HG03432 (cell line): ENCODE data around the gene MED27.

ENCODE experiments used
- ATAC-seq: cut with Tn5 transposase; IDR thresholded peaks from one replicate; pipeline ENCODE4 v1.9.1; 2021; ENCODE audit warnings: mild to moderate bottlenecking, moderate library complexity; ENCODE audit not compliant: unreplicated experiment

MED27 gene

GRCh38 chr9:131887680-131888079 is 192.0 kb downstream of the MED27 start:
- ATAC-seq, result no peak

- no peak for ATAC-seq
Measured at GRCh38 chr9:131886826-131887225, 192.8 kb downstream of the MED27 start.

- ATAC-seq, result no peak
Measured at GRCh38 chr9:131885144-131885609, 194.5 kb downstream of the MED27 start.

GRCh38 chr9:131884222-131884621 is 195.4 kb downstream of the MED27 start:
- no peak for ATAC-seq

DNA sequence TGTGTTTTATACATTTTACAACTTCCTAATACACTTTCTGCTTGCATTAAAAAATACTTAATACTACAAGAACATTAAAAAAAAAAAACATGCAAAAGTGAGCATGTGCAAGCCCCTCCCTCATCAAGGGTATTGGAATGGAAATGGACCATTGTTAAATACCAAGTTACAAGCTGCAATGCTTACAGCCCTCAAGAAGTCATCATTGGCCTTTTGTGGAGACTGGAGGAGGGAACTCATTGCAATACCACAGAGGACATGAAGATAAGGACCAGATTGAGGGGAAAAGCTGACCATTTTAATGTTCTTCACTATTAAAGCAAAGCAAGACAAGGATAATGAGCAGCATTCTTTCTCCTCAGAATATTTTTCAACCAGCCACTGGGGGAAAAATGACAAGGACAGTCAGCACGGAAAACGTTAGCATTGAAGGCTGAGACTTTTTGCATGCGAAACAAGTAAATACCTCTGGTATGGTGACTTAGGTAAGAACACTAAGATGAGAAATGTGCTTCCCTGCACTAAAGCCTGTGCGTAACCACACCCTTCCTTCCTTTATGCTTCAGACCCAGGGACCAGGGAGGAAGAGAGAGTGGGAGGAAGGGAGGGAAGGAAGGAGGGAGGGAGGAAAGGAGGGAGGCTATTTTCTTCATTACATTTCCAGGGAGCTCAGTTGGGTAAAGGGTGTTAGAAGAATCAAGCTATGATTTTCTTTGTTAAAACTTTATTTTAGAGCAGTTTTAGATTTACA is 198.7 kb downstream of the MED27 start:
- ATAC-seq, result no peak

- ATAC-seq, result no peak
Measured at GRCh38 chr9:131879911-131880290, 199.8 kb downstream of the MED27 start.

DNA sequence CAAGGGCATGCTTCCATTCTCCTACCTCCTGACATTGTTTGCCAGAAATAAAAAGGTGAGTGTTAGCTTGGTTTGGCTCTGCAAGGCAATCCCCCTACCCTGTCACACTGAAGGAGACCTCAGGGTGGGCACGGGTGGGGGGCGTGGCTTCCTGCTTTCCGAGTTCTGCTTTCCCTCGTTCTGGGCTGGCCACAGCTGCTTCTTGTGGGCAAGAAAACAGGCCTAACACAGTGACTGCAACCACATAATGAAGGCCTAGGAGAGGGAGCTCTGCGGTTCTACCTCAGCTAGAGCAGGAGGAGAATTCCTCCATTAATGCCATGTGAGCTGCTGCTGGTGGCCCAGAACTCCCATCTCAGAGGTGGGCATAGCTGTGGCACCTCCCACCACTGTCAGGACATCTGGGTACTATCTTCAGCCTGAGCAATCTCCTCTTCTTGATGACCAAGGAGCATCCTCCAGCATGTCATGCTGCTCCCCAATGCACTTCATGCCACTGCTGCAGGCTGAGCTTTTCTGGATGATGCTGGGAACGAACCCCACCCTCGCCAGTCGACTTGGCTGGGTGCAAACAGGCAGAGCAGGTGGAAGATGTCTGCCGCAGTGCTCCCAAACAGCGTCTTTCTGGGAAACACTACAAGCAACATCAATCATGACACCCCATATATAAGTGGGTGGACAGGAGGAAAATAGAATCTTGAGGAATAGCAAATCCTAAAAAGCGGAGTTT is 200.3 kb downstream of the MED27 start:
- ATAC-seq, result no peak

GRCh38 chr9:131876486-131876885 is 203.2 kb downstream of the MED27 start:
- ATAC-seq, result no peak

GRCh38 chr9:131875828-131876485 is 203.7 kb downstream of the MED27 start:
- ATAC-seq, result no peak

DNA sequence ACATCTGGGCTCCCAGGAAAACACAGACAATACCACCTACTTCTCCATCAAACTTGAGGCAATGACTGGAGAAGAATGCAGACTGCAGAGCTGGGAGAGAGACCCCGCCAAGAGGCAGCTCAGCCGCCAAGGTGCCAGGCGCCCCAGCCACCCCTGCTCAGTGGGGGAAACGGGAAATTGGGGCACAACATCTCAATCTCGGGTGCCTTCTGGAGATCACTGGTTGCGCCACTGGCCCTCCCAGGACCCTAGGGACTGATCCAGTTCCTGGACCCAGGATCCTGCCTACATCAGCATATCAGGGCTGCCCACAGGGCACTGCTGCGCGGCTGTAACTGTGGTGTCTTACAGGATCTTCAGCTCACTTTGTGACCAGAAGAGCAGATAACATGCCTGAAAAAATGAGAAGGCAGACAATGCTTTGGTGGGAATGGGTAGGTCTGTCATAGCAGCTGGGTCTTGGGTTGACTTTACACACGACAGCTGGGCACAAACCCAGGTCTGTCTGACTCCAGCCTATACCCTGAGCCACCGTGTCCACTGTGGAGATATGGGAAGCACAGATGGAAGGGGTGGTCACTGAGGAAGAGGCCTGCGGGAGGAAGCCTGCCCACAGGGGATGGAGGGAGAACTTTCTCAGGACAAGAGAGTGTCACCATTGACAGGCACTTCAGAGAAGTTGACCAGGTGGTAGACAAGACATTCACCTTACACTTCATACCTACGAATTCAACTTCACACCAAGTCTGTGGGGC is 204.6 kb downstream of the MED27 start:
- ATAC-seq, result no peak

DNA sequence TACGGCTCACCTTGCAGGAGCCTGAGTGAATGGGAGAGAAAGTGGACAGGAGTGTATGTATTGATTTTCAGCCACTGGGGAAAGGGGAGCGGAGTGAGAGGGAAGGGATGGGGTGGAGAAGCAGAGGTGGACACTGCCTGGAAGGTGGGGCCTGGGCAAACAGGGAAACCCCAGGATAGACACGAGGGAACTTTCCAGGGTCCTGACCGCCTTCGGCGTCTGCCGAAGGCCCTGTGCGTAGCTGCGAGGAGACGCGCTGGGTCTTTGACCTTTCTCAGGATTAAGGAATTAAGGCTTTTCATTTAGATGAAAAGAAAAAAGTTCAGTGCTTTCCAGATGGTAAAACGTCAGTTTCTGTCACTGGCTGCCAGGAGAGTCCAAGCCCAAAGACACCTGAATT is 205.2 kb downstream of the MED27 start:
- no peak for ATAC-seq

DNA sequence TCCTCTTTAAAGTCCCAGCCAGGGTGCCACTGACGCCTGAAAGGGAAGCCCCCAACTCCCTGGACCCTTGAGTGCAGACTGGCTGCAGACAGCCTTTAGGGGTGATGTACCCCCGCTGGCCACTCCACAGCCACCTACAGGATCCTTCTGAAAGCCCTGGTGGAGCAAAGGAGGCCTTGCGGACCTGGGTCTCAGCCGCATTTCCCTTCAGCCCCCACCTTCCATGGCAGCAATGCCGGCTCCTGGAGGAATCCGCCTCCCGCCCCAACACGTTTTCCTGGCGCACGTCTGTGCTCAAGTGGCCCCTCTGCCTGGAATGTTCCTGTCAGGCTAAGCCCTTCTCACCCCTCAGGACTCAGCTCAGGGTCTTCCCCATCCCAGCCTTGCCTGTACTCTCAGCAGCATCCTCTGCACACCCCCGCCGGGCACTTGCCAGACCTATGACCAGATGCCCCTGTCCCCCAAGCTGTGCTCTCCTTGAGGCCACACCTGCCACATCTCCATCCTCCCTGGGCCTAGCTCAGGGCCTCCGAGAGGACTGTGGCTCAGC is 205.7 kb downstream of the MED27 start:
- no peak for ATAC-seq

- ATAC-seq, result no peak
Measured at GRCh38 chr9:131873335-131873734, 206.3 kb downstream of the MED27 start.

DNA sequence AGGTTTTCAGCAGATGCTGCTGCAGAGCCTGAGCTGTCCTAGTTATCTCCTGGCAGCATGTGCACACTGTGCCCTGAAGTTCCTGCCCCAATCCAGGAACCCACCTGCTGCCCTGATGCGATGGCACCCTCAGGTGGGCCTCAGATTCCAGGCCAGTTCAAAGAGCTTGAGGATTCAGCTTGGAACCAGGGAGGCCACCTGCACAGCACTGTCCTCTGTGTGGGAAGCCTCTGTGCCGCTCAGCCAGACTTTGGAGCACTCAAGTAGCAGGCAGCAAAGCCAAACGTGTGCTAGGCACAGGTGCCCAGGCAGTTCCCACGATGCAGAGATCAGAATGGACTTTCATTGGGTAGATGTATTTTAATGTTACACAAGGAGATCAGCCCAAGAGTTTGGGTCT is 207.0 kb downstream of the MED27 start:
- no peak for ATAC-seq

- ATAC-seq, result no peak
Measured at GRCh38 chr9:131872006-131872405, 207.7 kb downstream of the MED27 start.

- ATAC-seq, result no peak
Measured at GRCh38 chr9:131870156-131870555, 209.5 kb downstream of the MED27 start.

GRCh38 chr9:131869348-131869747 is 210.3 kb downstream of the MED27 start:
- ATAC-seq, result no peak

DNA sequence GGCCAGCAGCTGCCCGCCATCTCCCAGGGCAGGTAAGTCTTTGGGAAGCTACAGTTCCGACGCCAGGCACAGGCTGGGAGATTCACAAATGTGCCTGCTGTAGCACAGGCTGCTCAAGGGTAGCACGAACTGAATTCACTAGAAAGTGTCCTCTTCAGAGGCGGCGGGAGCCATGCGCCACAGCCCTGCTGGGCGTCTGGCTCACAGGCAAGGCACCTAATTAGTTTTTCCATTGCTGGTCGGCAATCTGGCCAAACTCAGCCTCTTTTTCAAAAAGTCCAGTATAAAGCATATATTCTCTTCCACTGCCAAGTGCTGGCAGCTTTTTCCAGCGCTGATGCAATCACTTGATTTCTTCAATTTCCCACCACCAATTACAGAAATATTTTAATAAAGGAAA is 210.9 kb downstream of the MED27 start:
- no peak for ATAC-seq

- no peak for ATAC-seq
Measured at GRCh38 chr9:131867611-131868192, 212.0 kb downstream of the MED27 start.

DNA sequence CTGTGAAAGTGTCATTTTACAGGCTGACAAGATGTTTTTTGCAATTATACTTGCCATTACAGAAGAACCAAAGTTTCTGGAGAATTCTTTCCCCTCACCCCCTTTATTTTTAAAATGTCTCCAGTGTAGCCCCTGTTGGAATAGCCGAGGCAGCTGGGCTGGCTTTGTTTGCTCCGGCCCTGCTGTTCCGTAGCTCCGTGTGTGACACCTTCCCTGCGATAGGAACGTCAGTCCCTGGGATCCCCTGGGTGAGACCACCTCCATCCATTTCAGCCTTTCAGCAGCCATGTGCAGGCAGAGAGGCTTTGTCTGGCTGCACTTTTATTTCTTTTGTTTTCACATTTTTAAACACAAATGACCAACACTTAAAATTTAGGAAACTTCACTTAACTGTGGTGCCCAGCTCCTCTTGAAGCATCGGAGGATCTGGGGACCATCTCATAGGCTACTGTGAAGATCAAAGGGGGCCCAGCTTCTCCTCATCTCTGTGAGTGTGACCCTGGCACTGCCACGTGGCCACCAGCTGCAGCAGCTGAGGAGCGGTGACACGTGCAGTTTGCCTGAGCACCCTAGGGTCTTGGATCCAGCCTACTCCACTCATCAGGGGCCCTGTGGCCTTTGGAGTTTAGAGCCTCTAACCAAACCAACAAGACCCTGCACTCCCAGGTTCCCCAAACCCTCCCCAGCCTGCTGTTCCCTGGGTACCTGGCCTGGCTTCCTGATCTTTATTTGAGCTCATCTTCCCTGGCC is 214.0 kb downstream of the MED27 start:
- ATAC-seq, result no peak
